ENCODE results near the gene PAPLN.

The PAPLN gene

DNA sequence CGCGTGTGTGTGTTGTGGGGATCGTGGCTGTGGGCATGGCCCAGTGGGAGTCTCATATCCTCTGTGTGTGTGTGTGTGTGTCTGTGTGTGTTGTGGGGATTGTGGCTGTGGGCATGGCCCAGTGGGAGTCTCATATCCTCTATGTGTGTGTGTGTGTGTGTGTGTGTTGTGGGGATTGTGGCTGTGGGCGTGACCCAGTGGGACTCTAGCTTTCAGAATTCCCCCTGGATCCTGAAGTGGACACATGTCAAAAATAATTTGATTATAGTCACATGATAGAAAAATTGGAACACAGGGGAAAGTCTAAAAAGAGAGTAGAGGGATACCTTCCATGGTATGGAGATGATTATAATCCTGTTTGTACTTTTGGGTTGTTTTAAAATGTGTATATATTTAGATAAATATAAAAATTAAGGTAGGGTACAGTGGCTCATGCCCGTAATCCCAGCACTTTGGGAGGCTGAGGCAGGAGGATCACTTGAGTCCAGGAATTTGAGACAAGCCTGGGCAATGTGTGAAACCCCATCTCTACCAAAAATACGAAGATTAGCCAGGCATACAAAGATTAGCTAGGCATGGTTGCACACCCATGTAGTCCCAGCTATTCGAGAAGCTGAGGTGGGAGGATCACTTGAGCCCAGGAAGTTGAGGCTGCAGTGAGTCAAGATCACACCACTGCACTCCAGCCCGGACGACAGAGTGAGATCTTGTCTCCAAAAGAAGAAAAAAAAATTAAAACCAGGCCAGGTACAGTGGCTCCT lies 11.0 kb downstream of the PAPLN start:
- DNase-seq, result no peak

DNA sequence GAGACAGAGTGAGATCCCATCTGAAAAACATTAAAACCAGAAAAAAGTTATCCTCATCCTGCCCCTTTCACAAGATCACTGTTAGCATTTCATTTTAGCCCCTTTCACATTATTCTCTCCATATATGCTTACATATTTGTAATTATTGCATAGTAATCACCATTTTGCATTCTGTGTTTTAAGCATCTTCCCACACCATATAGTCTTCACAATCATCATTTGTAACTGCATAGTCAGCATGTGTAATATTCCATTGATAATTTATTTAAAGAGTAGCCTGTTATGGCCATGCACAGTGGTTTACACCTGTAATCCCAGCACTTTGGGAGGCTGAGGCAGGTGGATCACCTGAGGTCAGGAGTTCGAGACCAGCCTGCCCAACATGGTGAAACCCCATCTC lies 11.8 kb downstream of the PAPLN start:
- no peak for DNase-seq

DNA sequence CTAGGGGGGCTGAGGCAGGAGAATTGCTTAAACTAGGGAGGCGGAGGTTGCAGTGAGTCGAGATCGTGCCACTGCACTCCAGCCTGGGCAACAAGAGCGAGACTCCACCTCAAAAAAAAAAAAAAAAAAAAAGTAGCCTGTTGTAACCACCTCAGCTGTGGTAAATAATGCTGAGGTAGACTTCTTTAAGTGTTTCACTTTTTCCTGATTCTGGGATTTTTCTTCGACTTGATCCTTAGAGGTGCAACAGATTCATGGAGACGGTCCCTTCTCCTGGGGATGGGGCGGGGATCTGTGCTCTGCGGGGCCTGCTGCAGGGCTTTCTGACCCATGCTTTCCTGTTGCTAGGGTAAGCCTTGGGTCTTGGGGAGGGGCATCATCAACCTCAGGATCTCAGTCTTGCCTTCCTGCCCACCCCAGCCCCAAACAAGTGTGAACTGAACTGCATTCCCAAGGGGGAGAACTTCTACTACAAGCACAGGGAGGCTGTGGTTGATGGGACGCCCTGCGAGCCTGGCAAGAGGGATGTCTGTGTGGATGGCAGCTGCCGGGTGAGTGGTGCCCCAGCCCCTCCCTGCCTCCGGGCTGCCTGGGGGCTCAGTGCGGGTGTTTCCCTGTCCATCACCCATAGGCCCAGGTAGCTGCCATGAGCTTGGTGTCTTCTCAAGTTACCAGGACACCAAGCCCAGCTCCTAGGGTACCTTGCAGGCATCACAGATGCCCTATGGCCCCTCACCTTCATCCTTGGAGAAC lies 12.4 kb downstream of the PAPLN start:
- DNase-seq, result no peak

DNA sequence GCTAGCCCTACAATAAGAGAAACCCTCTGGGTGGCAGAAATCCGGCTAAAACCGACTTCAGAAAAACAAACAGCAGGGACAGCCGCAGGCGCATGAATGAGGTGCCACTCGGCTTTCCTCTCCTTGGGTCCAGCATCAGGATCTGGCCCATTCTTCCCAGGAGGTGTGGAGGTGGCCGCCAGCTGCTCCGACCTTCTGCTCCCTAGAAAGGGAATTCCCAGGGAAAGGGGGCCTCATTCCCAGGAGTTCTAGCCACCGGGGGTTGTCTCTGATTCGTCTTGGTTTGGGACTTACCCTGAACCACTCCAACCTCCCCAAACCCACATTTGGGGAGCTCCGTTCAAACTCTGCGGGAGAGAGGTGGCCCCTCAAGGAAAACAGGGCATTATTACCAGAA lies 13.0 kb downstream of the PAPLN start:
- no peak for DNase-seq

DNA sequence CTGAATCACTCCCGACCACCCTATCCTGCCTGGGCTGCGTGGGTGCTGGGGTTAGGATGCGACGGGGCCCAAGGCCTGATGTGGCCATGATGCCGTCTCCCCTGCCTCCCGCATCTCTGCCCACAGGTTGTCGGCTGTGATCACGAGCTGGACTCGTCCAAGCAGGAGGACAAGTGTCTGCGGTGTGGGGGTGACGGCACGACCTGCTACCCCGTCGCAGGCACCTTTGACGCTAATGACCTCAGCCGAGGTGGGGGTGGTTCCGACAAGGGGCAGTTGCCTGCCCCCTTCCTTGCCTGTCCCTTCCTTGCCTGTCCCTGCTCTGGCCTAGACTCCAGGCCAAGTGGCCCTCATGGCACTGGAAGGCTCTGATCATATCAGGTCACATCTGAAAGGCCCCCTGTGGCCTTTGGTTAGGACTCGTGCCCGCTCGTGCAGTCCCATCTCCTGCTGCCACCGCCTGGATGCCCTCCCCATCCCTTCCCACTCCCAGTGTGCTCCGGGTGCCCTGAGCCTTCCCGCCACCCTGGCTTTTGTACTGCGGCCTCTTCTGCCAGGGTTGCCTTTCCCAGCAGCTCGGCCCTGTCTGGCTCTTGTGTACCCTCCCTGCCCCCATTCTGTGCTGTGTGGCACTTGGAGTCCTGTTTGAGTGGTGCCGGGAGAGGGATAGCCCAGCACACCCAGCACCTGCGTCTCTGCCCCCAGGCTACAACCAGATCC lies 13.6 kb downstream of the PAPLN start:
- DNase-seq, result no peak

DNA sequence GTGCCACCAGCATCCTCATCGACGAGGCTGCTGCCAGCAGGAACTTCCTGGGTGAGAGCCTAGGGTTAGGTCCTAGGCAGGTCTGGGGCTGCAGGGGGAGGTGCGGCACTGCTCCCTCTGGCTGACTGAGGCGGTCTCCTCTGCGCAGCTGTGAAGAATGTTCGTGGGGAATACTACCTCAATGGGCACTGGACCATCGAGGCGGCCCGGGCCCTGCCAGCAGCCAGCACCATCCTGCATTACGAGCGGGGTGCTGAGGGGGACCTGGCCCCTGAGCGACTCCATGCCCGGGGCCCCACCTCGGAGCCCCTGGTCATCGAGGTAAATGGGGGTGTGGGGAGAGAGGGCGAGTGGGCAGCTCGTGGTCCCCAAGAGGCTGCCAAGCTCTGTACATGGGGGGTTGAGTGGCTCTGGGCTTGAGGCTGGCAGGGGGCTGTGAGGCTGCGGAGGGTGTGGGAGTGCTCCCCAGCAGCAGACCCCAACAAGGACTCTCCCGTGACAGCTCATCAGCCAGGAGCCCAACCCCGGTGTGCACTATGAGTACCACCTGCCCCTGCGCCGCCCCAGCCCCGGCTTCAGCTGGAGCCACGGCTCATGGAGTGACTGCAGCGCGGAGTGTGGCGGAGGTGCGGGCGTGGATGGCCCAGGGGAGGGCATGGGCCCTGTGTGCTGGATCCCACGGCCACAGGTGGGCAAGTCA lies 14.4 kb downstream of the PAPLN start:
- DNase-seq, result no peak

DNA sequence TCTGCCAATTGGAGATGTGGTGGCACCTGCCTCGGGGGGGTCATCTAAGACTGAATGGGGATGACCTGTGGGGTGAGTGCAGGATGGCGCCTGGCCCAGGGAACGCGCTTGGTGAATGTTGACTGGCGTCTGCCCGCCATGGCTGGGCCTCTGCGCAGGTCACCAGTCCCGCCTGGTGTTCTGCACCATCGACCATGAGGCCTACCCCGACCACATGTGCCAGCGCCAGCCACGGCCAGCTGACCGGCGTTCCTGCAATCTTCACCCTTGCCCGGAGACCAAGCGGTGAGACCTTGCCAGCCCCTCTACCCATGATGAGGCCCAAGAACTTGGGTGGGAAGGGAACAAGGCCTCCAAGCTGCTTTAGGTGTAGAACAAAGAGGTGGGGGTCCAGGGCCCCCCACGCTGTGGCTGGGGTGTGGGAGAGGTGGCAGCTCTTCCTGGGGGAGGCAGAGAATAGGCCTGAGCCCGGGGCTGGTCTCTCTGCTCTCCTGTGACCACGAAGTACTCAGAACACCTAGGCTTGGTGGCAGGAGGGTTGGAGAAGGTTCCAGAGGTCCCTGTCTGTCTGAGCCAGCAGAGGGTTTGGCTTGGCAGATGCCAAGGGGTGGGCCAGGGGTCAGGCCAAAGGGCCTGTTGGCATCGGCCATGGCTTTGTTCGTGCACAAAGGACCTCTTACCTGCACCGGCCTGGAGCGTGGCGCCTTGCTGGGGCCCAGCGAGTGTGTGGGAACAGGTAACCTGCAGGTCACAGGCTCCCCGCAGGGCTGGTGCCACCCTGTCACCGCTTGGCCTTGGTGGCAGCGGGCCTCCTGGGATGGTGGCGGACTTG lies 15.4 kb downstream of the PAPLN start:
- no peak for DNase-seq

DNA sequence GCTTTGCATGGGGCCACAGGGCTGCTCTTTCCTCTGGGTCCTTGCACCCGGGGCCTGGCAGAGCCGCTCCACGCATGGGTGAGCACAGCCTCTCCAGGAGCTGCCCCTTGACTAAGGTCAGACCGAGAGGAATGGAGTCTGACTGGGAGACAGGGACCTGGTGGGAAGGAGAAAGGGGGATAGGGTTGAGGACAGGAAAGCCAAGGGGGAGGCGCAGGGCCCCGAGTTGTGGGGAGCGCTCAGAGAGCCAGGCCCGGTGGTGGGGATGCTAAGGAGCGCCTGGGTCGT lies 16.0 kb downstream of the PAPLN start:
- DNase-seq, result no peak

DNA sequence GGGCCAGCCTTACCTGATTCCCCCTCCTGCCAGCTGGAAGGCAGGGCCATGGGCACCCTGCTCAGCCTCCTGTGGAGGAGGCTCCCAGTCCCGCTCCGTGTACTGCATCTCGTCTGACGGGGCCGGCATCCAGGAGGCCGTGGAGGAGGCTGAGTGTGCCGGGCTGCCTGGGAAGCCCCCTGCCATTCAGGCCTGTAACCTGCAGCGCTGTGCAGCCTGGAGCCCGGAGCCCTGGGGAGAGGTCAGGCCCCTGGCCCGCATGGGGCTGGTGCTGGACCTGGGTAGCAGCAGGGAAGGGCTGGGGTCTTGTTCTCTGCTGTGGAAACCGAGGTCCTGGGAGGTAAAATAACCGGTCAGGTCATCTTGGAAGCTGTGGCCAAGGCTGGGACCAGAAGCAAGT lies 16.4 kb downstream of the PAPLN start:
- DNase-seq, result no peak

DNA sequence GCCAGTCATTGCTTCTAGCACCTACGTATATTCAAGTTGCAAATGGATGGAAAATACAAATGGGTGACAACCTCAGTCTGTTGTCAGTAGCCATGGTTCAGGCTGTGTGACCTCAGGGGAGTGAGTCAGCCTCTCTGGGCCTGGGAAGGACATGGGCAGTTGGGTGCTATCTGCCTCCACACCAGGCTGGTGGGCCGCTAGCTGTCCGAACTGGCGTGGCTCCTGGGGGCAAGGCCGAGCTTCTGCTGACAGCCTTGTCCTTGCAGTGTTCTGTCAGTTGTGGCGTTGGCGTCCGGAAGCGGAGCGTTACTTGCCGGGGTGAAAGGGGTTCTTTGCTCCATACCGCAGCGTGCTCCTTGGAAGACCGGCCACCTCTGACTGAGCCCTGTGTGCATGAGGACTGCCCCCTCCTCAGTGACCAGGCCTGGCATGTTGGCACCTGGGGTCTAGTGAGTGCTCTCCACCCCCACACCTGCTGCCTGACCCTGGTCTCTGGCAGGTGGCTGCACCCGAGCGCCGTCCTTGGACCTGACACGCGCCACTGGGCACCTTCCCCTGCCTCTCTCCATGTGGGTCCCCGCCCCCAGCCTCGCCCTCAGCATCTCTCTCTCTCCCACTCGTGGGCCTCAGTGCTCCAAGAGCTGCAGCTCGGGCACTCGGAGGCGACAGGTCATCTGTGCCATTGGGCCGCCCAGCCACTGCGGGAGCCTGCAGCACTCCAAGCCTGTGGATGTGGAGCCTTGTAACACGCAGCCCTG lies 17.1 kb downstream of the PAPLN start:
- no peak for DNase-seq

DNA sequence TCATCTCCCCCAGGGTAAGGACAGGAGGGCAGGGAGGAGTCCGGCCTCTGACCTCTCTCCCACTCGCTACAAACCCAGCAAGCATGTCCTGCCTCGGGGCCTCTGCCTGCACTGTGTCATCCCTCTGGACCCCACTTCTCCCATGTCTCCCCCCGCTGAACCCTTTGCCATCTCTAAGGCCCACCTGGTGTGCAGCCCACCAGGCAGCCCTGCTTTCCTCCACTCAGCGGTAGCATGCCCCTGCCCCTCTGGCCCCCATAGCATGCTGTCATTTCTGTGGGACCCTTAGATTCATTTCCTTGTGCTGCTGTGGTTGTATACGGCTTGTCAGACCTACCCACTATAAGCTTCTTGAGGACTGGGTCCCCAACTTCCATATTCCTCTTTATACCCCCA lies 17.7 kb downstream of the PAPLN start:
- no peak for DNase-seq

DNA sequence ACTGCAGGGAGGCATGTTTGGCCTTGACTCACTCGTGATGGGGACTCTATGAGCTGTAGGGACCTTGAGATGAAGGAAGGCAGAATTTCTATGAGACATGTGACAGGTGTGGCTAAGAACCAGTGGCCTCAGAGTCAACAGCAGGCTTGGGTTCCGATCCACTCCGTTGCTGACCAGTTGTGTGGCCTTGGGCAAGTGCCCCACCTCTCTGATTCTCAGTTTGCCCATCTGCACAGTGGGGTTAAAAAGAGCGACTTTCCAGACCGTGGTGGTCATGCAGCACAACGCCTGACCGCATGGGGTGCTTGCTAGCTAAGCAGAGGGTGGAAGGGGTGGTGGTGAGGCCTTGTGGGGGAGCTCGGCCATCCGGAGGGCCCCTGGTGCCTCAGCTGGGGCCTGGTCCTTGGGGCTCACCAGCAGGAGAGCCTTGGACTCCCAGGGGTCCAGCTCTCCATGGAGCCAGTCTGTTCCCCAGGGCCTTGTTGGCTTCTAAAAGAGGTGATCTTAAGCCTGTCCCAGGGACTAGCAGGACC lies 18.5 kb downstream of the PAPLN start:
- DNase-seq, result no peak

DNA sequence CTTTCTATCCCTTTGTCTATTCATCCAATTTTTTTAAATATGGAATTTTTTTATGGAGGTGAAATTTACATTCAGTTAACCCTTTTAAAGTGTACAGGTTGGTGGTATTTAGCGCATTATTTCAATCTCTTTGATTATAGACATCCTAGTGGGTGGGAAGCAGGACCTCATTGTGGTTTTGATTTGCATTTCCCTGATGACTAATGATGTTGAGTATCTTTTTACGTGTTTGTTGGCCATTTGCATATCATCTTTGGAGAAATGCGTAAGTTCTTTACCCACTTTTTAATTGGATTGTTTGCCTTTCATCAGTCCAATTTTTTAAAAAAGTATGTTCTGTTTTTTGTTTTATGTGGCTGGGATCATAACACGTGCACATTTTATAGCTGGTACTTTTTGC lies 20.8 kb downstream of the PAPLN start:
- no peak for DNase-seq

DNA sequence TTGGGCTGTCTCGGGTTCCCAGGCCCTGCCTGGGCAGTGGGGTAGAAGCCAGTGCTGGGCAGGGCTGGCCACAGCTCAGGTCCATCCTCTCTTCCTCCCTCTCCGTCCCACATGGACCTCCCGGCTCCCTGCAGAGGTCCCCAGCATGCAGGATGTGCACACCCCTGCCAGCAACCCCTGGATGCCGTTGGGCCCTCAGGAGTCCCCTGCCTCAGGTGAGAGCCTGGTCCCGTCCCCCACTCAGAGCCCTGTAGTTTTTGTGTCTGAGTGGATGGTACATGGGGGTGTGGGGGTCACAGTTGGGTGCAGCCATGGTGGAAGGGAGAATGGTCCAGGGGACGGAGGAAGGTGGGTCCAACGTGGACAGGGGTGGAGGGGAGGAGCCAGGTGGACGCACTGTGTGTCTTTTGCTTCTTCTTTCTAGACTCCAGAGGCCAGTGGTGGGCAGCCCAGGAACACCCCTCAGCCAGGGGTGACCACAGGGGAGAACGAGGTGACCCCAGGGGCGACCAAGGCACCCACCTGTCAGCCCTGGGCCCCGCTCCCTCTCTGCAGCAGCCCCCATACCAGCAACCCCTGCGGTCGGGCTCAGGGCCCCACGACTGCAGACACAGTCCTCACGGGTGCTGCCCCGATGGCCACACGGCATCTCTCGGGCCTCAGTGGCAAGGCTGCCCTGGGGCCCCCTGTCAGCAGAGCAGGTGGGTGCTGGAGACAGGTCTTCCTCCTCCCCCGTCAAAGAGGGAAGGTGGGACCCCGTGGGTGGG lies 21.7 kb downstream of the PAPLN start:
- no peak for DNase-seq

DNA sequence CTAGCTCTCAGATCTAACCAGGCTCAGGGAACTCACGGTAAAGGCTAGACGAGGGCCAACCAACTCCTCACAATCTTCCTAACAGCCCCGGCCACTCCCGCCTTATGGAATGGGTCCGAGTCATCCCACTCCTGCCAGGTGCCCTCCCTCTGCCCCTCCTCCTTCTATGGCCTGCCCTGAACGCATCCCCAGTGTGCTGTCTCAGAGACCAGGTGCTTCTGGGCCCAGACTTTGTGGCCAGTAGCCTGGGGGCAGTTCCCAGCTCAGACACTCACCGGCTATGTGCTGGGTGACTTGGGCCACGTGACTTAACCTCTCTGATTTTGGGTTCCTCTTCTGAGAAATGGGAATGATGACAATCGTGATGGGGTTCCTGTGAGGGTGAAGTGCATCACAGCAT lies 22.5 kb downstream of the PAPLN start:
- no peak for DNase-seq

DNA sequence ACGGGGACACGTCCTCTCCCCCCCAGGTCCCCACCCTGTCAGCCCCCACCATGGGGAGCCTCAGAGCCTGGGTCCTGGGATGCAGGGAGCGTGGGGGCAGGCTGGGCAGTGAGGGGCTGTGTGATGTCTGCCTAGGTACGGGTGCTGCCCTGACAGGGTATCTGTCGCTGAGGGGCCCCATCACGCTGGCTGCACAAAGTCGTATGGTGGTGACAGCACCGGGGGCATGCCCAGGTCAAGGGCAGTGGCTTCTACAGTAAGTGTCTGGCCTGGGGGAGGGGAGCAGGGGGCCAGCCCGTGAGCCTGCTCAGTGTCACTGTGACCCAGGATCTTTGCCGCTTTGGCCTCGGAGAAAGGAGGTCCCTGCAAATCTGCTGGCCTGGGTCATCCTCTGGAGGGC lies 23.3 kb downstream of the PAPLN start:
- no peak for DNase-seq

DNA sequence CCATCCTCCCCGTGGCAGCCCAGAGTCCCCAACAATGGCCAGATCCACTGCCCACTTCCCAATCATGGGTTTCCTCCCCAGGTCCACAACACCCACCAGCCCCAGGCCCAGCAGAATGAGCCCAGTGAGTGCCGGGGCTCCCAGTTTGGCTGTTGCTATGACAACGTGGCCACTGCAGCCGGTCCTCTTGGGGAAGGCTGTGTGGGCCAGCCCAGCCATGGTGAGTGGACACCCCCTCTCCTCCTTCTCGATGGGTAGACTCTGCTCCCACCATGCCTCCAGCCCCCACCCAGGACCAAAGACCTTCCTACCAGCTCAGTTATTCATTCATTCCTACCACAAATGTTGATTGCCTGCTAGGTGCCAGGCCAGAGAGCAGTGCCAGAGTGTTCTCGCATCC lies 23.8 kb downstream of the PAPLN start:
- no peak for DNase-seq

DNA sequence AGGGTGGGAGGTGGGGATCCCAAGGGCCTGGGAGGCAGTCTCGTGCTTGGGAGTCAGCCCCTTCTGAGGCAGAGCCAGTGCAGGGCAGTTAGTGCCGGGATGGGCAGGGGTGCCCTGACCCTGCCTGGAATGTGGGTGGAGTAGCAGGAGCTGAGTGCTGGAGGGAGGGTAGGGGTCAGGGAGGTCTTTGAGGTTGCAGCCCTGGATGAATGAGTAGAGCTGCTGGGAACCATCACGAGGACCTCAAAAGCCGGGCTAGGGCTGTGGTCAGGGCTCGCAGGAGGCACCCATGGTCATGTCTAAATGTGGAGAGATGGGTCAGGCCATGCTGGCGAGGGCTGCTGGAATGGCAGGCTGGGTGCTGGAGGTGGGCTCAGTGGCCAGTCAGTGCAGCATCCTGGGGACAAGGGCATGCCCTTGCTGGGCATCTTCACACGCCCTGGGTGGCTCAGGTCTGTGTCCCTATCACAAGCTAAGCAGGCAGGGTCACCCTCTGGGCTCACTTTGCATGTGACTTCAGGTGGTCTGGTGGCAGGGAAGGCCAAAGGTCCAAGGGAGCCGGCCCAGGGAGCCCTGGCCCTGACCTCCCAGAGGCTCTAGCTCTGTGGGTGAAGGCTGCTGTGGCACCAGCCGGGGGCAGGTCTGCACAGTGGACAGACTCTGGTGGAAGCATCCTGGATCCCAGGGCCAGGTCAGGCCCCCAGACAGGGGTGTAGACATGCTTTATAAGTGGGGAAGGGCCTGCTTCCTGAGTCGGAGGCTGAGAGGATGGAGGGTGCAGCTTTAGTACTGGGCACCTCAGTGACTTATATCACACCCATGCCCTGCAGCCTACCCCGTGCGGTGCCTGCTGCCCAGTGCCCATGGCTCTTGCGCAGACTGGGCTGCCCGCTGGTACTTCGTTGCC lies 24.5 kb downstream of the PAPLN start:
- no peak for DNase-seq

DNA sequence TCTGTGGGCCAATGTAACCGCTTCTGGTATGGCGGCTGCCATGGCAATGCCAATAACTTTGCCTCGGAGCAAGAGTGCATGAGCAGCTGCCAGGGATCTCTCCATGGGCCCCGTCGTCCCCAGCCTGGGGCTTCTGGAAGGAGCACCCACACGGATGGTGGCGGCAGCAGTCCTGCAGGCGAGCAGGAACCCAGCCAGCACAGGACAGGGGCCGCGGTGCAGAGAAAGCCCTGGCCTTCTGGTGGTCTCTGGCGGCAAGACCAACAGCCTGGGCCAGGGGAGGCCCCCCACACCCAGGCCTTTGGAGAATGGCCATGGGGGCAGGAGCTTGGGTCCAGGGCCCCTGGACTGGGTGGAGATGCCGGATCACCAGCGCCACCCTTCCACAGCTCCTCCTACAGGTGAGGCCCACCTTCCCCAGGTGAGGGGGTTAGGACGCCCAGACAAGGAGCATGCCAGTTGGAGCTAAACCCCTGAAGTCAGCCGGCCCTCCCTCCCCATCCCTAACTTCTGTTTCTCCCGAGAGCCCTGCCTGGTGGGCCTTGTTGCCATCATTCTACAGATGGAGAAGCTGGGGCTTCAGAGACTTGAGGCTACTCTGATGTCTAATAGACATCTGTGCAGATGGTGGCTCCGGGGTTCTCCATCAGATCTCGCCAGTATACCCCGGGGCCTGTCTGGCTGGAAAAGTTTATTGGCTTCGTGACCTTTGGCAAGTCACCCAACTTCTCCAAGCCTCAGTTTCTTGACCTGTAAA lies 25.3 kb downstream of the PAPLN start:
- no peak for DNase-seq

Measured in stimulated activated CD4-positive, alpha-beta T cell treated with anti-CD3 and anti-CD28 coated beads, Interleukin-4, amount 100 ng/mL, for 4 hours (primary cell).